NT2/D1 (cell line): Measurements from ENCODE around the gene HMGB1.

ENCODE experiments used
- SUZ12 ChIP-seq: IDR thresholded peaks from 2 replicates; pipeline ENCODE4 v1.6.1; 2011; ENCODE audit not compliant: insufficient read length, insufficient read depth; ENCODE audit errors: extremely low read depth
- YY1 ChIP-seq: IDR thresholded peaks from 2 replicates; pipeline ENCODE4 v1.6.1; 2011; ENCODE audit not compliant: insufficient read length, insufficient read depth
- ZNF274 ChIP-seq: IDR thresholded peaks from 2 replicates; pipeline ENCODE4 v1.6.1; 2011; ENCODE audit warnings: mild to moderate bottlenecking, low read depth, low read length

GRCh38 chr13:30454991-30455390 lies 10.7 kb downstream of the HMGB1 start:
- TF ChIP-seq ZNF274 (no peak), SUZ12 (no peak), YY1 (no peak)
